Measurements from ENCODE around the gene PAX2. TPM values are rescaled to one million over a fixed set of nuclear protein-coding genes. Genes with fewer than 3 reads are reported as not detected.

PAX2 gene
- total RNA-seq, 1 donor, result not detected

DNA sequence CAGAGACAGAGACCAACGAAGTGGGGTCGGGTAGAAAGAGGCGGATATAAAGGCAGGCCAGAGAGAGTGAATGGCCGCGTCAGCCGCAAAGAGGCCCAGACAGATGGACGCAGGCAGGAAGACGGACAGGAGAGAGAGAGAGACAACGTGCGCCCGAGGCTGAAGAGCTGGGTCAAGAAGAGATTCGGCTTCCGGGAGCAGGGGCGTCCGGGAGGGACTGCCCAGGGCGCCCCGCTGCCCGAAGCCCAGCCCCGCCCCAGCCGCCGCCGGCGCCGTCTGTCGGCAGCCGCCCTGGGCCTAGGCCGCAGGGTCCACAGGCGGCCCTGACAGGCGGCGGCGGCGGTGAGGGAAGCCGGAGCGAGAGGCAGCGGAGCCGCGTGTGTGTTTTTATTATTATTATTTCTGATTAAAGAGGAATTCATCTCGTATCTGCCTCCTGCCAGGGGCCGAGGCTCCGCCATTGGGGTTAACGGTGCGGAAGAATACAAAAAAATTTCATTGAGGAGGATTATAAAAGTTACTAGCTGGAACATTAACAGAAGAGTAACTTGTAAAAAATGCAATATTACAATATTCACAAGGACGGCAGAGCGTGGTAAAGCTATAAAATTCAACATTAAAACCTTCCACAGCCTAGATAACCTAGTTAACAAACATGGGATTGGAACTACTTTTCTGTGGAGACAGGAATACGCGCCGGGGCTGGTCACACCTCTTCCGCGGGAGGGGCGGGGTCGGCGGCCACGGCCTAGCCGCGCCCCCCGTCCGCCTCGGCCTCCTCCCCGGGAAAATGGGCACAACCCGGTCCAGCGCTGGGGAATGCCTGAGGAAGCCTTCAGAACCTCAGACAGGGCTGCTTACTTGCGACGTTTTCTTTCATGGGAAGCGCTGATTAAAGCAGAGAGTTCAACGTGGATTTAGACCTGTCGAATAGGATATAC is 29.7 kb upstream of the PAX2 start:
- no peak for DNase-seq (ENCODE audit: low read depth)
- H3K4me3 ChIP-seq (ENCODE audit: low read depth, low read length), result no peak overlapping the region
- TF ChIP-seq, protein P1, sequence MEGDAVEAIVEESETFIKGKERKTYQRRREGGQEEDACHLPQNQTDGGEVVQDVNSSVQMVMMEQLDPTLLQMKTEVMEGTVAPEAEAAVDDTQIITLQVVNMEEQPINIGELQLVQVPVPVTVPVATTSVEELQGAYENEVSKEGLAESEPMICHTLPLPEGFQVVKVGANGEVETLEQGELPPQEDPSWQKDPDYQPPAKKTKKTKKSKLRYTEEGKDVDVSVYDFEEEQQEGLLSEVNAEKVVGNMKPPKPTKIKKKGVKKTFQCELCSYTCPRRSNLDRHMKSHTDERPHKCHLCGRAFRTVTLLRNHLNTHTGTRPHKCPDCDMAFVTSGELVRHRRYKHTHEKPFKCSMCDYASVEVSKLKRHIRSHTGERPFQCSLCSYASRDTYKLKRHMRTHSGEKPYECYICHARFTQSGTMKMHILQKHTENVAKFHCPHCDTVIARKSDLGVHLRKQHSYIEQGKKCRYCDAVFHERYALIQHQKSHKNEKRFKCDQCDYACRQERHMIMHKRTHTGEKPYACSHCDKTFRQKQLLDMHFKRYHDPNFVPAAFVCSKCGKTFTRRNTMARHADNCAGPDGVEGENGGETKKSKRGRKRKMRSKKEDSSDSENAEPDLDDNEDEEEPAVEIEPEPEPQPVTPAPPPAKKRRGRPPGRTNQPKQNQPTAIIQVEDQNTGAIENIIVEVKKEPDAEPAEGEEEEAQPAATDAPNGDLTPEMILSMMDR (IDR thresholded peaks at IDR 0.05; ENCODE audit: insufficient read depth, low read length), result no peak

DNA sequence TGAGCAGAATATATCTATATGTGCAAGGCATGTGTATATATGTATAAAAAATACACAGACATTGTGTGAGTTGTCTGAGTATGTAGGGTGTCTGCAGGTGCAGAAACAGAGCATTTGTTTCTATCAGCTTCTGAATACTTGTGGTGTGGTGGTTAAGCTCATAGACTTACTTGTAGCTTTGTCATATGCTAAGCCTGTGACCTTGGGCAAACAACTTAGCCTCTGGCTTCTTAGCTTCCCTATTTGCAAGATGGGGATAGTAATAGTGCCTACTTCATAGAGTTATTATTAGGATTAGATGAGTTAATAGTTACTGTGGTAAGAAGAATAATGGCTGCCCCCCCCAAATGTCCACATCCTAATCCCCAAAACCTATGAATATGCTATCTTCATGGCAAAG is 28.2 kb upstream of the PAX2 start:
- no peak for DNase-seq (ENCODE audit: low read depth)
- H3K4me3 ChIP-seq (ENCODE audit: low read depth, low read length), result no peak overlapping the region
- TF ChIP-seq, protein P1 (IDR thresholded peaks at IDR 0.05; ENCODE audit: insufficient read depth, low read length), result no peak

DNA sequence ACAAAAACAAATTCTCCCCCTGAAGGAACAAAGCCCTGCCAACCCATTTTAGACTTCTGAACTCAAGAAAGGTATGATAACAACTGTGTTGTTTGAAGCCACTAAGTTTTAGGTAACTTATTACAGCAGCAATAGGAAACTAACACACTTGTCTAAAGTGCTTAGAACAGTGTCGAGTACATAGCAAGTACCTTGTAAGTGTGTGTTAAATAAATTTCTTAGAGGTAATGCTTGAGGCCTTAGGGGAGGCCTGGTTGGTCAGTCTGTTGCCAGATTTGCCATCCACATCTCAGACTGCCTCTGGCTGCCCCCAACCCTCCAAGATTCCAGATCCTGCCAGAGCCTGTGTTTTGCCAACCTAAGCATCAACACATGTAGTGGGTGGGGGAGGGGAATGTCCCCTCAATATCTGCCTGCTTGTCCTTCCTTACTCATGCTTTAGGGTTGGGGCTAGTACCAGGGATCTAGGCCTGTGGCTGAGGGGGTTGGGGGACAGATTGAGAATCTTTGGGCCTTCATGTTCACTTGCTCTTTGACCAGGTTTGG is 27.1 kb upstream of the PAX2 start:
- no peak overlapping the region for H3K4me3 ChIP-seq (ENCODE audit: low read depth, low read length)
- no peak for DNase-seq (ENCODE audit: low read depth)
- TF ChIP-seq, protein P1 (IDR thresholded peaks at IDR 0.05; ENCODE audit: insufficient read depth, low read length), result no peak

DNA sequence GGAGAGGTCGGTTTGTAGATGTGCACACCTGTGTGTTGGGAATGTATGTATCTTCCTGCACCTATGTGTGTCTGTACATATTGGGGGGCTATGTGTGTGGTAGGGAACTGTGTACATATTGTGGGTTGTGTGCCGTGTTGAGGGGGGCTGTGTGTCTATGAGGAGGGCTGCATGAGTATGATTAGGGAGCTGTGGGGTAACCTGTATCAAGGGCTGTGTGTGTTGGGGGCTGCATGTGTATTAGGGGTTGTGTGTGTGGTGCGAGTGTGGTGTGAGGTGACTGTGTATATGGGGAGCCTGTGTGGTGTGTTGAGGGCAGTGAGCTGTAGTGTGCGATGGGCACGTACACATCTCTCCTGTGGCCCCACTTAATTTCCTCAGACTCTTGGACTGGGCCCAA is 22.2 kb upstream of the PAX2 start:
- no peak overlapping the region for H3K4me3 ChIP-seq (ENCODE audit: low read depth, low read length)
- no peak for DNase-seq (ENCODE audit: low read depth)
- TF ChIP-seq, protein P1 (IDR thresholded peaks at IDR 0.05; ENCODE audit: insufficient read depth, low read length), result no peak

DNA sequence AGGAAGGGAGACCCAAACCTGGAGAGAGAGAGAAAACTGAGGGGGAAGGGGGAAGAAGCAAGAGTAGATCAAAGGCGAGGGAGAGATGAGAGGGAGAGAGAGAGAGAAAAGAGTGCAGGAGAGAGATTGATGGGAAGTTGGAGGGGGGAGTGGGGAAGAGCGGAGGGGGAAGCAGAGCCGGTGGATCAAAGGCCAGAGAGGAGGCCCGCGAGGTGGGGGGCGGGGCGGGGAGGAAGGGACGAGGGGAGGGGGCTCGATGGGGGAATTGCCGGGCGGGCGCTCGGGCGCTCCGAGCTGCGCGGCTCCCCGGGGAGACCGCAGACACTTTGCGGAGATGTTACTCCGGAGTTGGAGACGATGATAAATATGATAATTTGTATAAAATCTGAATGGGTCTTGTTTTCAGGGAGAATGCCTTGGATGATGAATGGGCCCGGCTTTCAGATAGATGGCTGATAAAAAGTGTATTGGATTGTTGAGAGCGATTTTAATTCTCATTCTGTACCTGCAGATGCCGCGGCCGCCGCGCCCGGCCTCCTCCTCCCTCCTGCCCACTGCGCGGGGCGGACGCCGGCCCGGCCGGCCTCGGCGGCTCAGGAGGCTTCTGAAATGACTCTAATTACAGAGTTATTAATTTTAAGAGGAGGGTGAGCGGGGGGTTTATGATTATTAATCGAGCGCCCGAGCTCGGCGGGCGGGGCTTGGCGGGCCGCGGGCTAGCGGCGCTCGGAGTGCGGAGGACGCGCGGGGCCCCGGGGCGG is 21.4 kb upstream of the PAX2 start:
- no peak for DNase-seq (ENCODE audit: low read depth)
- TF ChIP-seq, protein P1 (IDR thresholded peaks at IDR 0.05; ENCODE audit: insufficient read depth, low read length), result no peak
- H3K4me3 ChIP-seq (ENCODE audit: low read depth, low read length), result no peak overlapping the region

DNA sequence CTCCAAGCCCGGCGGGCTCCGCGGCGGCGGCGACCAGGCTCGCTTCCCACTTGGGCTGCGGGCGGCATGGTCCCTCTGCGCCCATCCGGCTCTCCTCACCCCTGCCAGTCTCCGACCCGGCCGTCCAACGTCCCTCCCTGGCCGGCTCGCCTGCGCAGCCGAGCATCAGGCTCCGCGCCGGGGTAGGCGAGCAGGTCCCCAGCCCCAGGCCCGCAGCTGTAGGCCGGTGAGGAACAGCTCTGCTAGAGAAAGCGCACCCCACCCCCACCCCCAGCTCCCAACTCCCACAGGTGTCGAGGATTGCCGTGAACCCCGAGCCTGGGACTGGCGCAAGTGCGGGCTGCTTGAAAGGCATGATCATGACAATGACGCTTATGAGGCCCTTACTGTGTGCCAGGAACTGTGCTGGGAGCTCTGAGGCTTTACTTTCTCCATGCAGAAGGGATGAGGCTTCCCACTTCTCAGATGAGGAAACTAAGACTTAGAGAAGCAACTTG is 20.8 kb upstream of the PAX2 start:
- DNase-seq (ENCODE audit: low read depth), result no peak
- TF ChIP-seq, protein P1 (IDR thresholded peaks at IDR 0.05; ENCODE audit: insufficient read depth, low read length), result no peak

More for the DNA sequence above, 20.8 kb upstream of the PAX2 start:
- no peak overlapping the region for H3K4me3 ChIP-seq (ENCODE audit: low read depth, low read length)

Measured in fibroblast of the aortic adventitia (primary cell).